ENCODE results near the gene AUTS2. TPM values are rescaled to one million over a fixed set of nuclear protein-coding genes. Genes with fewer than 3 reads are reported as not detected.

The AUTS2 gene
- polyA plus RNA-seq, 3 donors, result 0.08 to 0.35 TPM; not detected in 1

DNA sequence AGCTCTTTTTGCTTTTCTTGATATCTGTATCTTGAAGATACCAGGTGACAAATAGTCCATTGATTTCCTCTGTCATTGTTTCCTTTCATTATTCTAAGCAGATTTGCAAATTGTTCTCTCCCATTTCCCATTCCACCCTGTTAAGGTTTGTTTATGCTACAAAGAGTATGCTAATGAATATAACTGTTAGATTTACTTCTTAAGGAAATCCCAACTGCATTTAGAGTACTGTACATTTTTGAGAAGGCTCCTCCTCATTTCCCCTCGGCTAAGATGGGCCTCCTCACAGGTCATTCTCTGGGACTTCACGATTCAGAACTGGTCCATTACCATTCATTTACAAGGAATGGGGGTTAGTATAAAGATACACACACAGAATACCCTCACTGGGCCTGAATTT, 15.6 kb downstream of the AUTS2 start:
- Mint-ChIP-seq H3K27me3 (ENCODE audit: low read depth in 3 of 3) (no peaks in the 10 kb centered on the region), H3K27ac (no peak overlapping the region), H3K9me3 (no peaks in the 10 kb centered on the region), H3K36me3 (no peaks in the 10 kb centered on the region), H3K4me3 (no peak overlapping the region), H3K4me1 (no peaks in the 10 kb centered on the region)
- Histone ChIP-seq H3K4me1 (ENCODE audit: control insufficient read depth in 1 of 2, insufficient read depth in 2 of 2, low read length in 2 of 2) (no peaks in the 10 kb centered on the region), H4K20me1 (ENCODE audit: insufficient read depth, low read length) (no peaks in the 10 kb centered on the region), H2AFZ (ENCODE audit: insufficient read depth, low read depth, low read length, poor library complexity, severe bottlenecking) (no peak overlapping the region), H3K36me3 (replicated peaks in 1 of 2; ENCODE audit: control insufficient read depth in 1 of 2, insufficient read depth in 2 of 2, low read length in 2 of 2) (no peaks in the 10 kb centered on the region), H3K79me2 (ENCODE audit: insufficient read depth, low read length) (no peaks in the 10 kb centered on the region), H3K27me3 (ENCODE audit: control insufficient read depth in 2 of 2, insufficient read depth in 2 of 2, low read length in 2 of 2) (no peaks in the 10 kb centered on the region), H3K27ac (ENCODE audit: low read depth in 1 of 2, low read length in 2 of 2) (no peak overlapping the region), H3K4me2 (replicated peaks; ENCODE audit: extremely low read depth, low read length, poor library complexity, severe bottlenecking) (no peak overlapping the region), H3K9me3 (replicated peaks in 1 of 2; ENCODE audit: control insufficient read depth in 1 of 2, insufficient read depth in 1 of 2, low read length in 2 of 2) (no peaks in the 10 kb centered on the region), H3K4me3 (replicated peaks in 1 of 3; ENCODE audit: low read depth in 2 of 3, low read length in 3 of 3) (no peak overlapping the region), H3K9ac (ENCODE audit: insufficient read depth, low read length, poor library complexity, severe bottlenecking) (no peak overlapping the region)
- DNase-seq, result no peak
- TF ChIP-seq, protein P1, sequence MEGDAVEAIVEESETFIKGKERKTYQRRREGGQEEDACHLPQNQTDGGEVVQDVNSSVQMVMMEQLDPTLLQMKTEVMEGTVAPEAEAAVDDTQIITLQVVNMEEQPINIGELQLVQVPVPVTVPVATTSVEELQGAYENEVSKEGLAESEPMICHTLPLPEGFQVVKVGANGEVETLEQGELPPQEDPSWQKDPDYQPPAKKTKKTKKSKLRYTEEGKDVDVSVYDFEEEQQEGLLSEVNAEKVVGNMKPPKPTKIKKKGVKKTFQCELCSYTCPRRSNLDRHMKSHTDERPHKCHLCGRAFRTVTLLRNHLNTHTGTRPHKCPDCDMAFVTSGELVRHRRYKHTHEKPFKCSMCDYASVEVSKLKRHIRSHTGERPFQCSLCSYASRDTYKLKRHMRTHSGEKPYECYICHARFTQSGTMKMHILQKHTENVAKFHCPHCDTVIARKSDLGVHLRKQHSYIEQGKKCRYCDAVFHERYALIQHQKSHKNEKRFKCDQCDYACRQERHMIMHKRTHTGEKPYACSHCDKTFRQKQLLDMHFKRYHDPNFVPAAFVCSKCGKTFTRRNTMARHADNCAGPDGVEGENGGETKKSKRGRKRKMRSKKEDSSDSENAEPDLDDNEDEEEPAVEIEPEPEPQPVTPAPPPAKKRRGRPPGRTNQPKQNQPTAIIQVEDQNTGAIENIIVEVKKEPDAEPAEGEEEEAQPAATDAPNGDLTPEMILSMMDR (IDR thresholded peaks at IDR 0.05), result no peak
- intact Hi-C loops (cut with micrococcal nuclease), result no loop called here
- WGBS (ENCODE audit: insufficient coverage), result no CpG with 5 or more reads among the region's 2 CpGs

GRCh38 chr7:69615685-69616084, 17.4 kb downstream of the AUTS2 start:
- Histone ChIP-seq H3K4me3 (replicated peaks in 1 of 3; ENCODE audit: low read depth in 2 of 3, low read length in 3 of 3) (no peak overlapping the region), H3K9ac (ENCODE audit: insufficient read depth, low read length, poor library complexity, severe bottlenecking) (no peak overlapping the region), H3K36me3 (replicated peaks in 1 of 2; ENCODE audit: control insufficient read depth in 1 of 2, insufficient read depth in 2 of 2, low read length in 2 of 2) (no peaks in the 10 kb centered on the region), H3K9me3 (replicated peaks in 1 of 2; ENCODE audit: control insufficient read depth in 1 of 2, insufficient read depth in 1 of 2, low read length in 2 of 2) (no peaks in the 10 kb centered on the region), H3K4me2 (replicated peaks; ENCODE audit: extremely low read depth, low read length, poor library complexity, severe bottlenecking) (no peak overlapping the region), H3K4me1 (ENCODE audit: control insufficient read depth in 1 of 2, insufficient read depth in 2 of 2, low read length in 2 of 2) (no peaks in the 10 kb centered on the region), H3K79me2 (ENCODE audit: insufficient read depth, low read length) (no peaks in the 10 kb centered on the region), H4K20me1 (ENCODE audit: insufficient read depth, low read length) (no peaks in the 10 kb centered on the region), H2AFZ (ENCODE audit: insufficient read depth, low read depth, low read length, poor library complexity, severe bottlenecking) (no peak overlapping the region), H3K27me3 (ENCODE audit: control insufficient read depth in 2 of 2, insufficient read depth in 2 of 2, low read length in 2 of 2) (no peaks in the 10 kb centered on the region), H3K27ac (ENCODE audit: low read depth in 1 of 2, low read length in 2 of 2) (no peak overlapping the region)
- Mint-ChIP-seq H3K4me3 (no peak overlapping the region), H3K27me3 (ENCODE audit: low read depth in 3 of 3) (no peaks in the 10 kb centered on the region), H3K36me3 (no peaks in the 10 kb centered on the region), H3K9me3 (no peaks in the 10 kb centered on the region), H3K27ac (no peak overlapping the region), H3K4me1 (peaks cover 3% of the 10 kb centered on the region)
- TF ChIP-seq, protein P1 (IDR thresholded peaks at IDR 0.05), result no peak
- intact Hi-C loops (cut with micrococcal nuclease), result no loop called here
- DNase-seq, result no peak
- 67% methylated on average over 1 of the region's 2 CpGs for WGBS (ENCODE audit: insufficient coverage)

All from CD14-positive monocyte (primary cell).